Naive thymus-derived CD4-positive, alpha-beta T cell (primary cell): Measurements from ENCODE around the gene EMX2. TPM values are rescaled to one million over a fixed set of nuclear protein-coding genes. Genes with fewer than 3 reads are reported as not detected.
"Not testable (repeated sequence)": the region's sequence is repeated elsewhere in the genome, so short reads cannot be mapped to it uniquely, and the experiment has no call there.

Source experiments
- ATAC-seq: fragments of 150-1000 bp; cut with Tn5 transposase; 2 replicates; pipeline ENCODE4 v1.10.0; 2021; ENCODE audit warnings: mild to moderate bottlenecking, moderate library complexity
- CTCF ChIA-PET: fragments of 350-600 bp; sonication (Branson Sonifier 250); formaldehyde crosslinking; loops from one replicate; lab custom pipeline; 2021; ENCODE audit warnings: antibody characterized with exemption; lab: Charles Lee
- POLR2A ChIA-PET: fragments of 350-600 bp; sonication (Branson Sonifier 250); formaldehyde crosslinking; loops from one replicate; lab custom pipeline; 2021; ENCODE audit warnings: antibody characterized with exemption, inconsistent platforms; lab: Charles Lee
- DNase-seq, 9 donors: peaks; one replicate each; pipeline versions ENCODE4 v3.0.0 to v3.0.0-alpha.2; 2020 to 2022; ENCODE audit warnings: mixed read lengths in 1 of 9
- H3K27ac ChIP-seq: one replicate; pipeline ENCODE4 v1.7.0; 2013; ENCODE audit warnings: mild to moderate bottlenecking, low read depth, low read length, moderate library complexity
- H3K27me3 ChIP-seq, 2 donors: one replicate each; pipeline ENCODE4 v1.7.0; 2013; ENCODE audit warnings: low read length in 2 of 2, mild to moderate bottlenecking in 2 of 2, moderate library complexity in 2 of 2; ENCODE audit not compliant: control insufficient read depth in 2 of 2, insufficient read depth in 2 of 2
- H3K36me3 ChIP-seq, 3 experiments: 1 replicate in 2 of 3; 2 replicates in 1 of 3; pipeline ENCODE4 v1.7.0; 2013; ENCODE audit warnings: low read length in 3 of 3, mild to moderate bottlenecking in 3 of 3, moderate library complexity in 1 of 3; ENCODE audit not compliant: insufficient read depth in 3 of 3, control insufficient read depth in 2 of 3
- H3K4me1 ChIP-seq, 2 donors: one replicate each; pipeline ENCODE4 v1.7.0; 2013; ENCODE audit warnings: low read length in 2 of 2, mild to moderate bottlenecking in 2 of 2, moderate library complexity in 1 of 2; ENCODE audit not compliant: control insufficient read depth in 2 of 2, insufficient read depth in 2 of 2
- H3K4me3 ChIP-seq: 2 replicates; pipeline ENCODE4 v1.7.0; 2013; ENCODE audit warnings: mild to moderate bottlenecking, low read length
- H3K9me3 ChIP-seq, 3 experiments: 1 replicate in 2 of 3; 2 replicates in 1 of 3; pipeline ENCODE4 v1.7.0; 2013; ENCODE audit warnings: low read length in 3 of 3; ENCODE audit not compliant: control insufficient read depth in 2 of 3
- H3K27ac Mint-ChIP-seq, 9 donors: one replicate each; pipeline ENCODE4 v1.8.0; 2020 to 2022; ENCODE audit warnings: mixed read lengths in 9 of 9, mild to moderate bottlenecking in 8 of 9, moderate library complexity in 5 of 9, inconsistent platforms in 2 of 9
- H3K27me3 Mint-ChIP-seq, 5 donors: one replicate each; pipeline ENCODE4 v1.8.0; 2021 to 2022; ENCODE audit warnings: mixed read lengths in 5 of 5, mild to moderate bottlenecking in 1 of 5
- H3K36me3 Mint-ChIP-seq, 5 donors: one replicate each; pipeline ENCODE4 v1.8.0; 2020 to 2022; ENCODE audit warnings: mixed read lengths in 5 of 5, mild to moderate bottlenecking in 3 of 5, inconsistent platforms in 1 of 5
- H3K4me1 Mint-ChIP-seq, 7 donors: one replicate each; pipeline ENCODE4 v1.8.0; 2020 to 2022; ENCODE audit warnings: mixed read lengths in 7 of 7, mild to moderate bottlenecking in 3 of 7, inconsistent platforms in 1 of 7
- H3K4me3 Mint-ChIP-seq, 10 donors: one replicate each; pipeline ENCODE4 v1.8.0; 2020 to 2022; ENCODE audit warnings: mild to moderate bottlenecking in 10 of 10, mixed read lengths in 10 of 10, moderate library complexity in 6 of 10, inconsistent platforms in 2 of 10
- H3K9me3 Mint-ChIP-seq, 11 donors: one replicate each; pipeline ENCODE4 v1.8.0; 2020 to 2022; ENCODE audit warnings: mixed read lengths in 11 of 11, mild to moderate bottlenecking in 4 of 11, inconsistent platforms in 1 of 11, moderate library complexity in 1 of 11
- intact Hi-C, 2 donors: fragments of 100-400 bp; cut with micrococcal nuclease; formaldehyde crosslinking; loops; one replicate each; pipeline ENCODE4 v1.15.1; 2023
- polyA plus RNA-seq, 2 donors: library from polyadenylated mRNA; unstranded; fragments of 300-500 nt; fragmentation: Illumina TruSeq; gene quantifications; one replicate each; pipeline ENCODE4 v1.2.3, GENCODE V29; 2021
- total RNA-seq, 6 experiments: library from RNA in 5 of 6; stranded (reverse) in 5 of 6; gene quantifications; 1 replicate in 5 of 6; 2 replicates in 1 of 6; pipeline ENCODE4 v1.2.3 and lab custom pipeline; 2021 to 2026

EMX2 gene
- total and polyA plus RNA-seq, 7 experiments from 2014 or later, result not detected

DNA sequence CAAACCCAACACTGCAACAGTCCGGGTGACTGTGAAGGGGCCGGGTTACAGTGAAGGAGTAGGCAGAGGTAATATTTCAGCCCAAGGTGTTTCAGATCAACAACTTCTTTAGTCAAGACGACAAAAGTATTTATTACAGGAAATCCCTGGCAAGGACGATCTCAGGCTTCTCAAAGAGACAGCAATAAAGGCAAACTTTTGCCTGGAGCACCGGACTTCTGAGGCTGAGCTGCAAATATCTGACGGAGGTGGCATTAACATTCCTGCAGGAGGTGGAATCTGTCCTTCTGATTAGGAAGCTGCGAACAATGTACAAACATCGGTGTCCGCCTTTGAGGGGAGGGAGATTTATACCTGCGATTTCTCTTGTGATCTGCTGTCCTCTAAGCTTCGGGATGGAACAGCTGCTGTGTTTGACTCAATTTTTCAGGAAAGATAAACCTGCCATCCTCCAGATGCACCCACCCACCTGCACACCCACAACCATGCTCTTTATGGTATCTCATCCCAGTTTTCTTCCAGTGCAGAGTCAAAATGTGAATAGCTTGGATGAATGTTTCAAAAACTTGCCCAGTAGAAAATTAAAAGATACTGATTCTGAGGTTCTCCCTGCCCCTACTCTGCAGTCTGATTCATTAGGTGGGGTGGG lies 32.1 kb downstream of the EMX2 start:
- no peaks in the 10 kb centered on the region for H3K9me3 ChIP-seq
- no peak overlapping the region for H3K4me3 ChIP-seq
- ATAC-seq, result no peak
- no peaks in the 10 kb centered on the region for H3K36me3 ChIP-seq
- Mint-ChIP-seq H3K27ac (no peak overlapping the region), H3K4me3 (no peak overlapping the region), H3K27me3 (peaks cover 10 to 68% (median 32%) of the 10 kb centered on the region in 5 donors), H3K4me1 (peaks cover 0 to 2% (median 0%) of the 10 kb centered on the region in 7 donors), H3K9me3 (peaks cover 0 to 5% (median 0%) of the 10 kb centered on the region in 11 donors), H3K36me3 (no peaks in the 10 kb centered on the region)
- ChIA-PET CTCF (no interaction called here), POLR2A (no interaction called here)
- intact Hi-C loops, result no loop called here
- no peak for DNase-seq
- no peak overlapping the region for H3K27ac ChIP-seq
- H3K4me1 ChIP-seq, result no peaks in the 10 kb centered on the region
- H3K27me3 ChIP-seq, result no peaks in the 10 kb centered on the region

DNA sequence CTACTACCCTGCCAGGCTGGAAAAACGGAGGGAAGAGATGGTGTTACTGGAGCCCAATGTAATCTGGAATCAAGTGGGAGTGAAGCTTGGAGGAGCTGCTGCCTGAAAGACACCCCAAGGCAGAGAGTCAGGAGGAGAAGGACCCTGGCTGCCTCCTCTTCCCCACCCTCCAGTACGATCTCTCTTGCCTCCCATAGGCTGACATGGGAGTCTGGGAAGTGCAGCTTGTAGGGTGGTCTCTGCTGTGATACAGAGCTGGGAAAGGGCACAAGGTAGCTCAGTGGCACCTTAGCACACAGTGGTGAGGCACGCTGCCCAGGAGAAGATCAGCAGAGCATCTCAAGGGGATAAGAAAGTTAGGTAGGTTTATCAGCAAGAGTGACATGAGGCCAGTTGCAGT lies 35.9 kb downstream of the EMX2 start:
- Histone ChIP-seq H3K4me3 (no peak overlapping the region), H3K36me3 (no peaks in the 10 kb centered on the region), H3K4me1 (no peaks in the 10 kb centered on the region), H3K9me3 (no peaks in the 10 kb centered on the region), H3K27ac (no peak overlapping the region), H3K27me3 (no peaks in the 10 kb centered on the region)
- no peak for ATAC-seq
- ChIA-PET CTCF (no interaction called here), POLR2A (no interaction called here)
- peaks cover 10 to 57% (median 23%) of the 10 kb centered on the region in 5 donors for H3K27me3 Mint-ChIP-seq
- H3K4me1 Mint-ChIP-seq, result no peaks in the 10 kb centered on the region
- intact Hi-C loops, result no loop called here
- no peak overlapping the region for H3K4me3 Mint-ChIP-seq
- H3K9me3 Mint-ChIP-seq, result peaks cover 0 to 3% (median 0%) of the 10 kb centered on the region in 11 donors
- no peak overlapping the region for H3K27ac Mint-ChIP-seq
- no peaks in the 10 kb centered on the region for H3K36me3 Mint-ChIP-seq
- no peak for DNase-seq

DNA sequence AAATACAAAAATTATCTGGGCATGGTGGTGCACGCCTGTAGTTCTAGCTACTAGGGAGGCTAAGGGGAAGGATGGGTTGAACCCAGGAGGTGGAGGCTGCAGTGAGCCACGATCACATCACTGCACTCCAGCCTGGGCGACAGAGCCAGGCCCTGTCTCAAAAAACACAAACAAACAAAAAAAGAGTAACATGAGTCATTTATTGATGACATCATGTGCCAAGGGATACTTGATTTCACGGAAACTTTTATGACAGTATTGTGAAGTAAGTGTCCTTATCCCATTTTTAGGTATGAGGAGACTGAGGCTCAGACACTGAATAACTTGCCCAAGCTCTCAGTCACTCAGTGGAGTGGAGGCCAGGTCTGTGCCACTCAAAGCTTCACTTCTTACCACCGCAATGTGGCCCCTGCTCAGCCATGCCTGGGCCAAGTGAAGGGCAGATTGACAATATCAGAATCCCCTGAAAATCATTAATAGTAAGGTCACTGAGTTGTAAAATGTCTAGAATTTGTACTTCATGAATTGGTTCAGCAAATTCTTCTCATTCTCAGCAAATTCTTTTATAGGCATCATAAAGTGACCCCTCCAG lies 36.5 kb downstream of the EMX2 start:
- H3K27me3 Mint-ChIP-seq, result peaks cover 9 to 56% (median 23%) of the 10 kb centered on the region in 5 donors
- Histone ChIP-seq H3K9me3 (no peaks in the 10 kb centered on the region), H3K27ac (no peak overlapping the region), H3K27me3 (no peaks in the 10 kb centered on the region), H3K4me3 (no peak overlapping the region), H3K36me3 (no peaks in the 10 kb centered on the region), H3K4me1 (no peaks in the 10 kb centered on the region)
- no peak for ATAC-seq
- no peak for DNase-seq
- no peaks in the 10 kb centered on the region for H3K4me1 Mint-ChIP-seq
- POLR2A ChIA-PET, result no interaction called here
- no peak overlapping the region for H3K27ac Mint-ChIP-seq
- intact Hi-C loops, result no loop called here
- no peaks in the 10 kb centered on the region for H3K36me3 Mint-ChIP-seq
- CTCF ChIA-PET, result no interaction called here
- peaks cover 0 to 3% (median 0%) of the 10 kb centered on the region in 11 donors for H3K9me3 Mint-ChIP-seq
- no peak overlapping the region for H3K4me3 Mint-ChIP-seq

DNA sequence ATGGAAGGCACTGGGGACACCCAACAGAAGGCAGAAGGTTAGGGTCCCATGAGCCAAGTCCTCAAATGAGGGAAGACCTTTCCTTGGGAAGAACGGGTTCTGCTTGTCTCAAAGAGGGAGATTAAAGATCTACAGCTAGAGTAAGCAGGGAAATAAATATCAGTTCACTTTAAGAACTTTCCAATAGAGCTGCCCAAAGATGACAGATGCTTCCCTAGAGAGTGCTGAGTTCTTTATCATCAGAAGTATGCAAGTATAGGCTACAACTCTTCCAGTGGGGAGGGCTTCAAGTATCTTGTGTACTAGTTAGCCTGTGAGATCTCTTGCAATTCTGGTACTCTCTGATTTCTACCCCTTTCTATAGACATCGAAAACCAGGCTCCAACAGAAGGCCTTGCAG lies 39.4 kb downstream of the EMX2 start:
- ChIA-PET CTCF (no interaction called here), POLR2A (no interaction called here)
- no peak overlapping the region for H3K4me3 ChIP-seq
- Mint-ChIP-seq H3K9me3 (peaks cover 0 to 14% (median 0%) of the 10 kb centered on the region in 11 donors), H3K36me3 (no peaks in the 10 kb centered on the region), H3K27ac (no peak overlapping the region), H3K4me3 (no peak overlapping the region), H3K4me1 (no peaks in the 10 kb centered on the region), H3K27me3 (peaks cover 7 to 52% (median 19%) of the 10 kb centered on the region in 5 donors)
- no peak overlapping the region for H3K27ac ChIP-seq
- no peaks in the 10 kb centered on the region for H3K9me3 ChIP-seq
- DNase-seq, result no peak
- ATAC-seq, result no peak
- H3K36me3 ChIP-seq, result no peaks in the 10 kb centered on the region
- no peaks in the 10 kb centered on the region for H3K4me1 ChIP-seq
- intact Hi-C loops, result no loop called here
- H3K27me3 ChIP-seq, result no peaks in the 10 kb centered on the region

DNA sequence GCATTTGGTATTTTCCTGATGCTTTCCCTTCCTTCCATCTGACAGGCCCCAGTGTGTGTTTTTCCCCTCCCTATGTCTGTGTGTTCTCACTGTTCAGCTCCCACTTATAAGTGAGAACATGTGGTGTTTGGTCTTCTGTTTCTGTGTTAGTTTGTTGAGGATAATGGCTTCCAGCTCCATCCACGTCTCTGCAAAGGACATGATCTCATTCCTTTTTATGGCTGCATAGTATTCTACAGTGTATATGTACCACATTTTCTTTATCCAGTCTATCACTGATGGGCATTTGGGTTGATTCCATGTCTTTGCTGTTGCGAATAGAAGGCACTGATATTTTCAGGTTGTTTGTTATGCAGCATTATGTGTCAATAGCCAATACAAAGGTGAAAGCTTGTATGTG lies 42.3 kb downstream of the EMX2 start:
- CTCF ChIA-PET, H3K4me1 ChIP-seq, H3K27me3 ChIP-seq, H3K27ac ChIP-seq, H3K36me3 Mint-ChIP-seq, H3K4me1 Mint-ChIP-seq, H3K9me3 ChIP-seq, H3K4me3 Mint-ChIP-seq, DNase-seq, ATAC-seq, POLR2A ChIA-PET, H3K27ac Mint-ChIP-seq, H3K36me3 ChIP-seq, intact Hi-C loops, H3K4me3 ChIP-seq: not testable (repeated sequence)
- H3K9me3 Mint-ChIP-seq, result peaks cover 0 to 11% (median 0%) of the 10 kb centered on the region in 11 donors
- H3K27me3 Mint-ChIP-seq, result peaks cover 5 to 58% (median 23%) of the 10 kb centered on the region in 5 donors

DNA sequence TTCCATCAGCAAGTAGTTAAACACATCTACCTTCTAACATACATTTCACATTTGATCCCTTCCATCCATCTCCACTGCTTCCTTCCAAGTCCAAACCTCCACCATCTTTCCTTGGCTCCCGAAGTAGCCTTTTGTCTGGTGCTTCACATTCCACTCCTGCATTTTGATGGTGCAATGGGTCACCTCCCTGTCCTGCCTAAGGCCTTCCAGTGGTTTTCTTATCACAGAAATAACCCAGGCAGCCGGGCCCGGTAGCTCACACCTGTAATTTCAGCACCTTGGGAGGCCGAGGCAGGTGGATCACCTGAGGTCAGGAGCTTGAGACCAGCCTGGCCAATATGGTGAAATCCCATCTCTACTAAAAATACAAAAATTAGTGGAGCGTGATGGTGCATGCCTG lies 44.5 kb downstream of the EMX2 start:
- Histone ChIP-seq H3K9me3 (no peaks in the 10 kb centered on the region), H3K36me3 (no peaks in the 10 kb centered on the region), H3K4me3 (no peak overlapping the region), H3K27me3 (no peaks in the 10 kb centered on the region), H3K4me1 (no peaks in the 10 kb centered on the region), H3K27ac (no peak overlapping the region)
- ATAC-seq (no peak), DNase-seq (no peak)
- no peak overlapping the region for H3K27ac Mint-ChIP-seq
- H3K4me1 Mint-ChIP-seq, result no peaks in the 10 kb centered on the region
- POLR2A ChIA-PET, result no interaction called here
- CTCF ChIA-PET, result no interaction called here
- H3K27me3 Mint-ChIP-seq, result peaks cover 3 to 73% (median 29%) of the 10 kb centered on the region in 5 donors
- intact Hi-C loops, result no loop called here
- no peaks in the 10 kb centered on the region for H3K36me3 Mint-ChIP-seq
- peaks cover 0 to 11% (median 0%) of the 10 kb centered on the region in 11 donors for H3K9me3 Mint-ChIP-seq
- no peak overlapping the region for H3K4me3 Mint-ChIP-seq
